Keratinocyte (primary cell): ENCODE results near the gene ENO1. TPM values are rescaled to one million over a fixed set of nuclear protein-coding genes. Genes with fewer than 3 reads are reported as not detected.

Source experiments
- DNase-seq: peaks from one replicate; pipeline ENCODE4 v3.0.0-alpha.2; 2011; ENCODE audit warnings: low read depth, missing footprints, low spot score
- FAIRE-seq: peaks from 2 replicates; lab custom pipeline; 2011; peaks lifted over from hg19 to GRCh38; lab: Jason Lieb, UNC
- H2AFZ ChIP-seq: 2 replicates; pipeline ENCODE4 v1.6.0; 2012; ENCODE audit warnings: low read length, control low read depth, inconsistent platforms; ENCODE audit not compliant: control insufficient read depth
- H3K27ac ChIP-seq: 2 replicates; pipeline ENCODE4 v1.5.1; 2011; ENCODE audit warnings: low read length; ENCODE audit not compliant: control insufficient read depth, insufficient read depth
- H3K27me3 ChIP-seq: 3 replicates; pipeline ENCODE4 v1.6.0; 2011; ENCODE audit warnings: low read length; ENCODE audit not compliant: control insufficient read depth, insufficient read depth; ENCODE audit errors: extremely low read depth
- H3K36me3 ChIP-seq, 2 experiments: 2 replicates in 1 of 2; 3 replicates in 1 of 2; pipeline ENCODE4 v1.5.1; 2011; ENCODE audit warnings: low read length in 2 of 2, mild to moderate bottlenecking in 1 of 2; ENCODE audit not compliant: control insufficient read depth in 2 of 2, insufficient read depth in 2 of 2; ENCODE audit errors: extremely low read depth in 1 of 2
- H3K4me1 ChIP-seq: 3 replicates; pipeline ENCODE4 v1.5.1; 2011; ENCODE audit warnings: low read length; ENCODE audit not compliant: control insufficient read depth, insufficient read depth; ENCODE audit errors: extremely low read depth
- H3K4me2 ChIP-seq: 3 replicates; pipeline ENCODE4 v1.6.0; 2011; ENCODE audit warnings: low read depth, low read length; ENCODE audit not compliant: control insufficient read depth, insufficient read depth; ENCODE audit errors: extremely low read depth
- H3K4me3 ChIP-seq, 3 experiments: fragments of 200-600 bp in 1 of 3; sonication (generic) in 1 of 3; 2 replicates in 2 of 3; 3 replicates in 1 of 3; pipeline ENCODE4 v1.5.1; 2011 to 2016; ENCODE audit warnings: low read length in 3 of 3, mild to moderate bottlenecking in 3 of 3, control low read depth in 2 of 3, inconsistent platforms in 1 of 3, low read depth in 1 of 3, mixed read lengths in 1 of 3, mixed run types in 1 of 3, moderate library complexity in 1 of 3; ENCODE audit not compliant: control insufficient read depth in 2 of 3, insufficient read depth in 2 of 3; ENCODE audit errors: extremely low read depth in 1 of 3
- H3K79me2 ChIP-seq: 2 replicates; pipeline ENCODE4 v1.6.0; 2012; ENCODE audit warnings: low read length; ENCODE audit not compliant: control insufficient read depth, insufficient read depth
- H3K9ac ChIP-seq: 3 replicates; pipeline ENCODE4 v1.6.0; 2011; ENCODE audit warnings: low read length; ENCODE audit not compliant: control insufficient read depth, insufficient read depth; ENCODE audit errors: extremely low read depth
- H3K9me1 ChIP-seq: 3 replicates; pipeline ENCODE4 v1.6.0; 2011; ENCODE audit warnings: low read length; ENCODE audit not compliant: control insufficient read depth, insufficient read depth; ENCODE audit errors: extremely low read depth
- H3K9me3 ChIP-seq: 2 replicates; pipeline ENCODE4 v1.5.1; 2012; ENCODE audit warnings: low read depth, low read length; ENCODE audit not compliant: control insufficient read depth
- H4K20me1 ChIP-seq: 3 replicates; pipeline ENCODE4 v1.6.0; 2011; ENCODE audit warnings: low read length; ENCODE audit not compliant: control insufficient read depth, insufficient read depth; ENCODE audit errors: extremely low read depth
- EZH2 ChIP-seq: IDR thresholded peaks from one replicate; pipeline ENCODE4 v1.6.1; 2012; ENCODE audit warnings: inconsistent platforms, mild to moderate bottlenecking, low read length, moderate library complexity
- dilution Hi-C: fragments of 300-500 bp; cut with MboI; formaldehyde crosslinking; loops from one replicate; pipeline ENCODE4 v1.7.0; 2020; ENCODE audit warnings: low sequenced_read_pairs; ENCODE audit not compliant: extremely low pct_ligation_motif_present
- polyA plus RNA-seq, 5 experiments: library from polyadenylated mRNA; depleted of rRNA in 3 of 5; stranded (reverse) in 3 of 5; stranded (forward) in 1 of 5; unstranded in 1 of 5; fragments of >200 nt; gene quantifications; 1 replicate in 1 of 5; 2 replicates in 3 of 5; 3 replicates in 1 of 5; pipeline versions ENCODE4 v1.2.1 to v1.2.3, GENCODE V29; 2011 to 2012; ENCODE audit warnings: missing spikeins in 2 of 5, low read depth in 1 of 5, low replicate concordance in 1 of 5
- small RNA-seq, 3 experiments: library from RNA; depleted of rRNA; stranded (forward); fragments of <200 nt; gene quantifications; one replicate each; pipeline ENCODE3, GENCODE V24; 2012; ENCODE audit warnings: low read depth in 3 of 3, low replicate concordance in 1 of 3; ENCODE audit not compliant: insufficient read length in 3 of 3
- TF ChIP-seq, protein P1 (sequence below), 3 experiments: IDR thresholded peaks in 1 of 3; conservative IDR thresholded peaks in 1 of 3; optimal IDR thresholded peaks in 1 of 3; 2 replicates in 2 of 3; 3 replicates in 1 of 3; pipeline versions ENCODE3 to v1.5.1; 2011; ENCODE audit warnings: low read length in 3 of 3, mild to moderate bottlenecking in 3 of 3, moderate library complexity in 2 of 3, control low read depth in 1 of 3, inconsistent platforms in 1 of 3; ENCODE audit not compliant: insufficient read depth in 2 of 3; ENCODE audit errors: extremely low read depth in 1 of 3

ENO1 gene
- polyA plus RNA-seq, 1 donor (not counting 4 experiments of a cell fraction or from before 2014, with no cell fraction given) = 1,908 TPM

GRCh38 chr1:8813016-8813763 lies 65.3 kb downstream of the ENO1 start:
- no peak overlapping the region for H3K27ac ChIP-seq
- no peak overlapping the region for H3K9ac ChIP-seq
- peaks cover 15% of the 10 kb centered on the region for H3K4me1 ChIP-seq
- FAIRE-seq (no peak), DNase-seq (no peak)
- H3K79me2 ChIP-seq = peaks cover 32% of the 10 kb centered on the region
- peaks cover 2% of the 10 kb centered on the region for H3K9me1 ChIP-seq
- no peak overlapping the region for H2AFZ ChIP-seq
- no peaks in the 10 kb centered on the region for H3K9me3 ChIP-seq
- H3K4me2 ChIP-seq = no peak overlapping the region
- no peak for TF ChIP-seq EZH2
- TF ChIP-seq, protein P1, sequence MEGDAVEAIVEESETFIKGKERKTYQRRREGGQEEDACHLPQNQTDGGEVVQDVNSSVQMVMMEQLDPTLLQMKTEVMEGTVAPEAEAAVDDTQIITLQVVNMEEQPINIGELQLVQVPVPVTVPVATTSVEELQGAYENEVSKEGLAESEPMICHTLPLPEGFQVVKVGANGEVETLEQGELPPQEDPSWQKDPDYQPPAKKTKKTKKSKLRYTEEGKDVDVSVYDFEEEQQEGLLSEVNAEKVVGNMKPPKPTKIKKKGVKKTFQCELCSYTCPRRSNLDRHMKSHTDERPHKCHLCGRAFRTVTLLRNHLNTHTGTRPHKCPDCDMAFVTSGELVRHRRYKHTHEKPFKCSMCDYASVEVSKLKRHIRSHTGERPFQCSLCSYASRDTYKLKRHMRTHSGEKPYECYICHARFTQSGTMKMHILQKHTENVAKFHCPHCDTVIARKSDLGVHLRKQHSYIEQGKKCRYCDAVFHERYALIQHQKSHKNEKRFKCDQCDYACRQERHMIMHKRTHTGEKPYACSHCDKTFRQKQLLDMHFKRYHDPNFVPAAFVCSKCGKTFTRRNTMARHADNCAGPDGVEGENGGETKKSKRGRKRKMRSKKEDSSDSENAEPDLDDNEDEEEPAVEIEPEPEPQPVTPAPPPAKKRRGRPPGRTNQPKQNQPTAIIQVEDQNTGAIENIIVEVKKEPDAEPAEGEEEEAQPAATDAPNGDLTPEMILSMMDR (optimal IDR thresholded peaks at IDR 0.05 in 1 of 3, IDR thresholded peaks at IDR 0.05 in 1 of 3, conservative IDR thresholded peaks at IDR 0.05 in 1 of 3; ENCODE audit: extremely low read depth in 1 of 3, insufficient read depth in 2 of 3, low read length in 3 of 3) = no peak
- no peaks in the 10 kb centered on the region for H3K36me3 ChIP-seq
- H3K4me3 ChIP-seq = no peak overlapping the region
- H4K20me1 ChIP-seq = no peaks in the 10 kb centered on the region
- no peaks in the 10 kb centered on the region for H3K27me3 ChIP-seq
- dilution Hi-C loops = no loop called here

DNA sequence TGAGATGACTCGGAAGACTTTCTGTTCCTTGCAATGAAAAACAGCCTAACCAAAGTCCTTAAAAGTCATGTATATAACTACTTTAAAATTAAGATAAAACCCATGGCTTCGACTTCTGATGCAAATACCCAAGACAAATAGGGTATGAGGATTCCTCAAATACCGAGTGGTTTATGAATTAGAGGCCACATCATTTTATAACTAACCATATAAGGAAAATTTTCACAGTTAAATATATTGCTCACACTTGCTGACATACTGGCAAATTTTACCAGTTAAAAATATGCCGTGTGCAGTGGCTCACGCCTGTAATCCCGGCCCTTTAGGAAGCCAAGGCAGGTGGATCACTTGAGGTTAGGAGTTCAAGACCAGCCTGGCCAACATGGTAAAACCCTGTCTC lies 66.4 kb downstream of the ENO1 start:
- Histone ChIP-seq H3K9ac (no peak overlapping the region), H3K27me3 (no peaks in the 10 kb centered on the region), H3K27ac (no peak overlapping the region), H3K36me3 (no peaks in the 10 kb centered on the region), H4K20me1 (no peaks in the 10 kb centered on the region), H3K4me2 (no peak overlapping the region), H3K4me3 (no peak overlapping the region), H3K9me3 (no peaks in the 10 kb centered on the region), H3K9me1 (peaks cover 2% of the 10 kb centered on the region), H3K79me2 (peaks cover 30% of the 10 kb centered on the region), H2AFZ (no peak overlapping the region), H3K4me1 (peaks cover 13% of the 10 kb centered on the region)
- FAIRE-seq (no peak), DNase-seq (no peak)
- dilution Hi-C loops = no loop called here
- TF ChIP-seq EZH2 = no peak
- TF ChIP-seq, protein P1 (optimal IDR thresholded peaks at IDR 0.05 in 1 of 3, IDR thresholded peaks at IDR 0.05 in 1 of 3, conservative IDR thresholded peaks at IDR 0.05 in 1 of 3; ENCODE audit: extremely low read depth in 1 of 3, insufficient read depth in 2 of 3, low read length in 3 of 3) = no peak

Small RNAs within 50 kb of the gene (small RNA-seq; reads per million reads assigned to genes)
- gene AL139415.2 (0 reads per million in 3 experiments), gene MIR6728 (0 reads per million in 3 experiments), gene RNU6-304P (0 reads per million in 3 experiments)

Other genes starting within 250 kb of the ENO1 start
- gene RERE, start 61.0 kb downstream of the ENO1 start, polyA plus RNA-seq = 2.8 to 3.8 TPM (median 3.6 TPM) in 3 replicates
- gene CA6, start 67.2 kb upstream of the ENO1 start, polyA plus RNA-seq = not detected in 3 replicates
- gene SLC2A7, start 147.7 kb upstream of the ENO1 start, polyA plus RNA-seq = not detected in 3 replicates
- 0.16 to 1.1 TPM (median 0.77 TPM) in 3 replicates for gene SLC2A5, start 190.9 kb upstream of the ENO1 start, polyA plus RNA-seq